Vagina (tissue), 2 donors: ENCODE results near the gene SMG6. TPM values are rescaled to one million over a fixed set of nuclear protein-coding genes. Genes with fewer than 3 reads are reported as not detected.

ENCODE experiments used
- DNase-seq, 2 donors: peaks; one replicate each; pipeline ENCODE4 v3.0.0-alpha.2; 2017; ENCODE audit errors: extremely low spot score in 2 of 2
- H3K27ac ChIP-seq: fragments of 200-600 bp; sonication (generic); one replicate; pipeline ENCODE4 v1.5.1; 2019
- H3K27me3 ChIP-seq: fragments of 200-600 bp; sonication (generic); one replicate; pipeline ENCODE4 v1.5.1; 2019
- H3K36me3 ChIP-seq, 2 donors: fragments of 200-600 bp; sonication (generic); one replicate each; pipeline ENCODE4 v1.5.1; 2017 to 2019
- H3K4me1 ChIP-seq: fragments of 200-600 bp; sonication (generic); one replicate; pipeline ENCODE4 v1.5.1; 2019
- H3K4me3 ChIP-seq, 2 donors: fragments of 200-600 bp; sonication (generic); 1 replicate in 1 of 2; 2 replicates in 1 of 2; pipeline ENCODE4 v1.5.1; 2016 to 2019
- H3K9me3 ChIP-seq: fragments of 200-600 bp; sonication (generic); one replicate; pipeline ENCODE4 v1.5.1; 2019
- POLR2A ChIP-seq, 2 donors: fragments of 450-650 bp; IDR thresholded peaks; one replicate each; pipeline ENCODE4 v1.6.1; 2017; ENCODE audit warnings: antibody characterized with exemption in 2 of 2, mild to moderate bottlenecking in 2 of 2, moderate library complexity in 2 of 2
- POLR2AphosphoS5 ChIP-seq, 2 donors: sonication (generic); formaldehyde crosslinking; IDR thresholded peaks; one replicate each; pipeline ENCODE4 v1.9.0; 2017; ENCODE audit warnings: antibody characterized with exemption in 2 of 2, mild to moderate bottlenecking in 2 of 2, low read depth in 1 of 2; ENCODE audit not compliant: insufficient read depth in 1 of 2
- intact Hi-C: fragments of 100-400 bp; cut with DNase I; formaldehyde crosslinking; loops from one replicate; pipeline ENCODE4 v1.15.1; 2023
- microRNA counts, 2 donors: library from miRNA; unstranded; fragments of <30 nt; microRNA quantifications; one replicate each; lab custom pipeline; 2016 to 2017
- microRNA-seq: library from miRNA; unstranded; fragments of <30 nt; microRNA quantifications from one replicate; pipeline ENCODE4, GENCODE V29; 2017; ENCODE audit warnings: borderline number of aligned reads, borderline replicate concordance
- small RNA-seq: library from RNA; depleted of rRNA; stranded (forward); fragments of <200 nt; gene quantifications from one replicate; pipeline ENCODE3, GENCODE V24; 2016
- total RNA-seq: library from RNA; depleted of rRNA; stranded (reverse); fragments of >200 nt; gene quantifications from one replicate; pipeline ENCODE4 v1.2.3, GENCODE V29; 2016
- TF ChIP-seq, protein P1 (sequence below), 3 experiments: fragments of 450-650 bp in 2 of 3; fragments of 200-600 bp in 1 of 3; sonication (generic) in 1 of 3; IDR thresholded peaks; one replicate each; pipeline ENCODE4 v1.5.1; 2017 to 2019; ENCODE audit warnings: antibody characterized with exemption in 3 of 3, mild to moderate bottlenecking in 2 of 3, moderate library complexity in 2 of 3

The SMG6 gene
- total RNA-seq, 1 donor from 2014 or later = 46.2 TPM

DNA sequence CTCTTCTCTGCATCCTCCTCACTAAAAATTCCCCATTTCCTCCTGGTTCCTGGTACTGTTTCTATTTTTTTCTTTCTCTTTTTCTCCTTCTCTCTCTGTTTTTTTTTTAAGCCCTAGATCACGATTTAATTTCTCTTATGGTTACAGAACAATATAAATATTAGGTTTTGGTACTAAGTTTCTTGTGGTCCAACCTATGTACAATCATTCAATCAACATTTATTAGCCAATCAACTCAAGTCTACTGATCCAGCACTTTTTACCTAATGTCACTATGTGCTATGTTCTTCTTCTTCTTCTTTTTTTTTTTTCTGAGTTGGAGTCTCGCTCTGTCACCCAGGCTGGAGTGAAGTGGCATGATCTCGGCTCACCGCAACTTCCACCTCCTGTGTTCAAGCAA lies 291.1 kb downstream of the SMG6 start:
- H3K9me3 ChIP-seq = no peaks in the 10 kb centered on the region
- H3K27me3 ChIP-seq = no peaks in the 10 kb centered on the region
- no peak for DNase-seq
- intact Hi-C loops = no loop called here
- H3K4me1 ChIP-seq = peaks cover 22% of the 10 kb centered on the region
- H3K36me3 ChIP-seq = no peaks in the 10 kb centered on the region
- TF ChIP-seq, protein P1, sequence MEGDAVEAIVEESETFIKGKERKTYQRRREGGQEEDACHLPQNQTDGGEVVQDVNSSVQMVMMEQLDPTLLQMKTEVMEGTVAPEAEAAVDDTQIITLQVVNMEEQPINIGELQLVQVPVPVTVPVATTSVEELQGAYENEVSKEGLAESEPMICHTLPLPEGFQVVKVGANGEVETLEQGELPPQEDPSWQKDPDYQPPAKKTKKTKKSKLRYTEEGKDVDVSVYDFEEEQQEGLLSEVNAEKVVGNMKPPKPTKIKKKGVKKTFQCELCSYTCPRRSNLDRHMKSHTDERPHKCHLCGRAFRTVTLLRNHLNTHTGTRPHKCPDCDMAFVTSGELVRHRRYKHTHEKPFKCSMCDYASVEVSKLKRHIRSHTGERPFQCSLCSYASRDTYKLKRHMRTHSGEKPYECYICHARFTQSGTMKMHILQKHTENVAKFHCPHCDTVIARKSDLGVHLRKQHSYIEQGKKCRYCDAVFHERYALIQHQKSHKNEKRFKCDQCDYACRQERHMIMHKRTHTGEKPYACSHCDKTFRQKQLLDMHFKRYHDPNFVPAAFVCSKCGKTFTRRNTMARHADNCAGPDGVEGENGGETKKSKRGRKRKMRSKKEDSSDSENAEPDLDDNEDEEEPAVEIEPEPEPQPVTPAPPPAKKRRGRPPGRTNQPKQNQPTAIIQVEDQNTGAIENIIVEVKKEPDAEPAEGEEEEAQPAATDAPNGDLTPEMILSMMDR (IDR thresholded peaks at IDR 0.05) = no peak
- no peak for TF ChIP-seq POLR2AphosphoS5 (IDR thresholded peaks at IDR 0.05; ENCODE audit: insufficient read depth in 1 of 2, low read depth in 1 of 2)
- no peak for TF ChIP-seq POLR2A (IDR thresholded peaks at IDR 0.05)
- H3K4me3 ChIP-seq = no peak overlapping the region
- H3K27ac ChIP-seq = peak overlapping the region; percentile 74

GRCh38 chr17:2011411-2012371 lies 291.9 kb downstream of the SMG6 start:
- no peaks in the 10 kb centered on the region for H3K27me3 ChIP-seq
- peaks cover 22% of the 10 kb centered on the region for H3K4me1 ChIP-seq
- peak overlapping the region; percentile 74 for H3K27ac ChIP-seq
- no peaks in the 10 kb centered on the region for H3K36me3 ChIP-seq
- TF ChIP-seq, protein P1 (IDR thresholded peaks at IDR 0.05) = no peak
- TF ChIP-seq POLR2AphosphoS5 (IDR thresholded peaks at IDR 0.05; ENCODE audit: insufficient read depth in 1 of 2, low read depth in 1 of 2) (peak; percentile 31 to 71), POLR2A (IDR thresholded peaks at IDR 0.05) (no peak)
- no peaks in the 10 kb centered on the region for H3K9me3 ChIP-seq
- peak overlapping the region; percentile 7 to 34 for H3K4me3 ChIP-seq
- intact Hi-C loops = no loop called here
- DNase-seq = no peak

MicroRNAs within 50 kb of the gene (microRNA counts, 767-probe panel; counts per million panel counts)
- 4,481 to 4,497 counts per million in 2 donors for microRNA hsa-miR-132-3p (lab: Ali Mortazavi, UCI)
- microRNA hsa-miR-212-3p (lab: Ali Mortazavi, UCI) = 238 to 261 counts per million in 2 donors

Small RNA genes within 50 kb of the gene (microRNA-seq; reads per million reads assigned to microRNA genes)
- gene MIR132 = 362 reads per million, percentile 68 among the genes with 10 or more reads in this experiment
- gene MIR212 = 12.9 reads per million, percentile 25 among the genes with 10 or more reads in this experiment

Small RNA genes within 50 kb of the gene (small RNA-seq; reads per million reads assigned to genes)
- gene AC090617.6 = not detected
- not detected for gene AC090617.7
- not detected for gene AC090617.8
- gene AC090617.9 = not detected
- 5.1 reads per million, percentile 87 among the genes with 10 or more reads in this experiment for gene MIR132
- 1.6 reads per million, percentile 49 among the genes with 10 or more reads in this experiment for gene MIR212
- gene OVCA2 = not detected
- gene RN7SL624P = not detected
- 1,186 reads per million, percentile 99 among the genes with 10 or more reads in this experiment for gene SNORD91A
- gene SNORD91B = 220 reads per million, percentile 98 among the genes with 10 or more reads in this experiment

Other genes starting within 250 kb of the SMG6 start
- gene HIC1, start 248.7 kb downstream of the SMG6 start, total RNA-seq = 33.1 TPM
- gene SRR, start 165 bp upstream of the SMG6 start, total RNA-seq = 13.5 TPM
- gene TSR1, start 32.7 kb upstream of the SMG6 start, total RNA-seq = 17.7 TPM
- 60.2 TPM for gene SGSM2, start 33.7 kb upstream of the SMG6 start, total RNA-seq
- gene MNT, start 97.3 kb upstream of the SMG6 start, total RNA-seq = 28.5 TPM
- gene METTL16, start 208.1 kb upstream of the SMG6 start, total RNA-seq = 30.4 TPM